Heart right ventricle (tissue), 16 donors: Measurements from ENCODE around the gene TMEM120B. TPM values are rescaled to one million over a fixed set of nuclear protein-coding genes. Genes with fewer than 3 reads are reported as not detected.

Source experiments
- ATAC-seq, 8 donors: fragments of 200-7000 bp; cut with Tn5 transposase; one replicate each; pipeline ENCODE4 v1.9.1; 2020; ENCODE audit warnings: mild to moderate bottlenecking in 8 of 8, moderate library complexity in 8 of 8, moderate number of reproducible peaks in 1 of 8
- DNase-seq, 2 donors: peaks; one replicate each; pipeline ENCODE4 v3.0.0-alpha.2; 2020
- H3K27ac ChIP-seq, 10 donors: fragments of 200-600 bp; sonication (generic) in 2 of 10; one replicate each; pipeline versions ENCODE4 v1.5.0 to v1.8.0; 2020 to 2022; ENCODE audit warnings: mild to moderate bottlenecking in 3 of 10
- H3K27me3 ChIP-seq, 7 donors: fragments of 200-600 bp; one replicate each; pipeline ENCODE4 v1.8.0; 2021 to 2022; ENCODE audit warnings: mild to moderate bottlenecking in 2 of 7
- H3K36me3 ChIP-seq, 9 donors: fragments of 200-600 bp; sonication (generic) in 1 of 9; one replicate each; pipeline versions ENCODE4 v1.5.0 to v1.8.0; 2020 to 2022; ENCODE audit warnings: mild to moderate bottlenecking in 2 of 9
- H3K4me1 ChIP-seq, 9 donors: fragments of 200-600 bp; sonication (generic) in 1 of 9; one replicate each; pipeline versions ENCODE4 v1.5.0 to v1.8.0; 2020 to 2022; ENCODE audit warnings: mild to moderate bottlenecking in 4 of 9
- H3K4me3 ChIP-seq, 10 donors: fragments of 200-600 bp; sonication (generic) in 2 of 10; one replicate each; pipeline versions ENCODE4 v1.5.0 to v1.8.0; 2020 to 2022; ENCODE audit warnings: mild to moderate bottlenecking in 7 of 10, moderate library complexity in 2 of 10
- H3K9me3 ChIP-seq, 11 donors: fragments of 200-600 bp in 10 of 11; sonication (generic) in 2 of 11; one replicate each; pipeline versions ENCODE4 v1.5.0 to v1.8.0; 2013 to 2022; ENCODE audit warnings: mild to moderate bottlenecking in 2 of 11, control low read depth in 1 of 11, moderate library complexity in 1 of 11
- CTCF ChIP-seq, 9 donors: fragments of 200-600 bp; sonication (generic) in 2 of 9; IDR thresholded peaks; one replicate each; pipeline versions ENCODE4 v1.5.0 to v1.8.0; 2021 to 2022; ENCODE audit warnings: antibody characterized with exemption in 9 of 9, mild to moderate bottlenecking in 5 of 9, moderate library complexity in 1 of 9
- WGBS, 2 donors: extraction: QIAGEN DNeasy Blood & Tissue Kit; methylation state at CpG; one replicate each; pipeline ENCODE4 v1.1.7; 2013; ENCODE audit warnings: inconsistent platforms in 1 of 2; 5-methylcytosine and 5-hydroxymethylcytosine counted together
- intact Hi-C, 10 donors: fragments of 100-400 bp; cut with DNase I; formaldehyde crosslinking; loops; one replicate each; pipeline versions ENCODE4 v1.11.1 to v1.14.2; 2022
- polyA plus RNA-seq, 2 donors: library from polyadenylated mRNA; stranded (reverse); fragments of 200-250 nt; gene quantifications; one replicate each; pipeline ENCODE4 v1.2.3, GENCODE V29; 2013
- total RNA-seq, 10 donors: library from RNA; stranded (reverse); fragmentation: NEBNext Ultra II Directional in 3 of 10; extraction: Animal tissue kit (Norgen Biotek cat#: 25700) in 3 of 10; gene quantifications; one replicate each; pipeline versions ENCODE4 v1.2.1 to v1.2.4, GENCODE V29; 2021 to 2023
- donor health status: Arrhythmogenic right ventricular cardiomyopathy.
- donor health status: ischemic (EF 13 %, LVEDD 7.1; RV severe dilation, severe dysfunction).
- donor health status: healthy with polysubstance abuse.
- donor health status: DM: no; HTN: yes; CAD: no.
- donor health status: DM: no; HTN: no; CAD: no.
- donor health status: ischemic (EF 25% LVEDD 6.9; RV normal size, moderate dysfunction).
- donor health status: ischemic (EF 25% LVEDD 5.7; RV mildly dilated, moderate dysfunction).
- donor health status: healthy.
- donor health status: DM: yes; HTN: yes; CAD: no.
- donor health status: Ischemic cardiomyopathy.
- donor health status: ischemic (EF 35%, LVEDD 5.7; RV mildly dilated, moderate dysfunction).
- donor health status: nonischemic (EF 11% LVEDD 7.7; RV severe dilation, severe dysfunction).
- donor health status: DM: yes; HTN: yes; CAD: no.
- donor health status: PGD.
- donor health status: ischemic (EF 29% LVEDD 5.4; RV normal size, mild dysfunction).
- donor health status: nonischemic (EF 23%, LVEDD 6.1; RV moderate dilation, normal function).

Gene TMEM120B
- total and polyA plus RNA-seq, 12 donors = 5.3 to 12.7 (median 7.4) TPM

- H3K36me3 ChIP-seq = peaks cover 5 to 84% (median 26%) of the 10 kb centered on the region in 9 donors
- DNase-seq (no peak), ATAC-seq (no peak)
- WGBS, 2 donors = 64 to 65% methylated on average over 6 of the region's 6 CpGs
- TF ChIP-seq CTCF (IDR thresholded peaks at IDR 0.05) = no peak
- H3K9me3 ChIP-seq = no peaks in the 10 kb centered on the region
- H3K27ac ChIP-seq = peak overlapping the region in 8 of 10 donors; percentile 38 to 82 (median 66)
- H3K4me1 ChIP-seq = peaks cover 24 to 63% (median 55%) of the 10 kb centered on the region in 9 donors
- H3K27me3 ChIP-seq = no peaks in the 10 kb centered on the region
- intact Hi-C loops = loop anchor here in 6 of 10 donors (1.0 to 10.0 kb wide), 6 partner anchors 16 to 114 kb away; partner anchors contain the start of gene PSMD9 (in 1 of the 6)
- H3K4me3 ChIP-seq = peak overlapping the region in 8 of 10 donors; percentile 48 to 68 (median 62)
Measured at GRCh38 chr12:121810833-121811433, 98.4 kb downstream of the TMEM120B start.

DNA sequence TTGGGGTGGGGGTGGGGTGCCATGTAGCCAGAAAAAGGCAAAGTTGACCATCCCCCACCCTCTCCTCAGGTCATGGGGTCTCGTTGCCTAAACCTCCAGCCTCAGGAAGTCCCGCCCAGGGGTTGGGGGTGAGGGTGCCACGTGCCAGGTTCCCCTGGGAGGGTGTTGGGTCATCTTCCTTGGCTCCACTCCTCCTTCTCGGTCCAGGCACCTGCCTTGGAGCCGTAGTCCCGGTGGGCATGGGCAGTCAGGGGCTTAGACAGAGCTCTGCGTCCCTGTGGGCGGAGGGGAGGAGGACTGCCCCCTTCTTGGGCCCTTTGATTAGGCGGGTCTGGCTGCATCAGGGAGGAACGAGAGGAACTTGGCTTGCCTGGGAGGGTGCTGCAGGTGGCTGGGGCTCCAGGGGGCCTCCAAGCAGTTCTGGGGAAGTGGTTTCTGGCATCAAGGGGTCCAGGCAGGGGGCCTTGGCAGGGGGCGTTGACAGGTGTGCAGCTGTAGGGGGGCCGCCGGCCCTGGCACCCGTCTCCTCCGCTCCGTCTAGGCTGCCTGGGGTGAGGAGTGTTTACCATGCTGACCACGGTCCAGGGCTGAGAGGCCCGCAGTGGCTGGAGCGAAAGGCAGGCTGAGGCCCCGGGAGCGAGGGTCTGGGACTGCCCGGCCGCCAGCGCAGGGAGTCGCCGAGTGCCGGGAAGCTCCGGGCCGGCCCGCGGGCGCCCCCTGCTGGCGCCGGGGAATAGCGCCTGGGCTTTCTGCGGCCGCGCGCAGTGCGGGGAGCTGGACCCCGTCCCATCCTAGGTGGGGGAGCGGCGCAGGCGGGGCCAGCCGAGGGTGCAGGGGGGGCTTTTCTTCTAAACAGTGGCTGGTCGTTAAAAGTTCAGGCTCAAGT, 99.1 kb downstream of the TMEM120B start:
- peak overlapping the region; percentile 31 to 68 (median 60) for H3K4me3 ChIP-seq
- intact Hi-C loops = loop anchor here in 9 of 10 donors (1.0 to 10.0 kb wide), 7 partner anchors 16 to 114 kb away; partner anchors contain the start of gene PSMD9 (in 1 of the 9)
- H3K4me1 ChIP-seq = peaks cover 18 to 56% (median 48%) of the 10 kb centered on the region in 9 donors
- WGBS, 2 donors = 7% methylated on average over 46 of the region's 46 CpGs
- ATAC-seq (peak; percentile 86 to 94 (median 90)), DNase-seq (peak; percentile 67 to 79)
- H3K27me3 ChIP-seq = no peaks in the 10 kb centered on the region
- peaks cover 5 to 87% (median 34%) of the 10 kb centered on the region in 9 donors for H3K36me3 ChIP-seq
- no peaks in the 10 kb centered on the region for H3K9me3 ChIP-seq
- peak in 8 of 9 donors; percentile 97 to 99 (median 99) for TF ChIP-seq CTCF (IDR thresholded peaks at IDR 0.05)
- peak overlapping the region in 9 of 10 donors; percentile 38 to 82 (median 63) for H3K27ac ChIP-seq

GRCh38 chr12:121812320-121812871, 99.8 kb downstream of the TMEM120B start:
- H3K4me3 ChIP-seq = peak overlapping the region; percentile 31 to 68 (median 60)
- DNase-seq (peak in 1 of 2 donors; percentile 79), ATAC-seq (peak; percentile 87 to 94 (median 88))
- no peaks in the 10 kb centered on the region for H3K27me3 ChIP-seq
- 12 to 15% methylated on average over 26 of the region's 26 CpGs for WGBS, 2 donors
- H3K36me3 ChIP-seq = peaks cover 5 to 87% (median 41%) of the 10 kb centered on the region in 9 donors
- no peaks in the 10 kb centered on the region for H3K9me3 ChIP-seq
- peaks cover 14 to 48% (median 41%) of the 10 kb centered on the region in 9 donors for H3K4me1 ChIP-seq
- peak overlapping the region in 9 of 10 donors; percentile 38 to 82 (median 63) for H3K27ac ChIP-seq
- intact Hi-C loops = loop anchor here in 8 of 10 donors (1.0 to 10.0 kb wide), 7 partner anchors 17 to 115 kb away; partner anchors contain the start of gene PSMD9 (in 1 of the 8)
- peak in 5 of 9 donors; percentile 4 to 40 (median 10) for TF ChIP-seq CTCF (IDR thresholded peaks at IDR 0.05)
